Activated T-cell treated with anti-CD3 and anti-CD28 coated beads for 24 hours (primary cell): ENCODE measurements around the gene HPGDS.
A peak's percentile ranks its signal among the peaks of the same experiment; 100 is the strongest.
"Not testable (repeated sequence)": the region's sequence is repeated elsewhere in the genome, so short reads cannot be mapped to it uniquely, and the experiment has no call there.

ENCODE experiments used
- DNase-seq: peaks from one replicate; pipeline ENCODE4 v3.0.0-alpha.2; 2020; ENCODE audit warnings: low read depth

The HPGDS gene

DNA sequence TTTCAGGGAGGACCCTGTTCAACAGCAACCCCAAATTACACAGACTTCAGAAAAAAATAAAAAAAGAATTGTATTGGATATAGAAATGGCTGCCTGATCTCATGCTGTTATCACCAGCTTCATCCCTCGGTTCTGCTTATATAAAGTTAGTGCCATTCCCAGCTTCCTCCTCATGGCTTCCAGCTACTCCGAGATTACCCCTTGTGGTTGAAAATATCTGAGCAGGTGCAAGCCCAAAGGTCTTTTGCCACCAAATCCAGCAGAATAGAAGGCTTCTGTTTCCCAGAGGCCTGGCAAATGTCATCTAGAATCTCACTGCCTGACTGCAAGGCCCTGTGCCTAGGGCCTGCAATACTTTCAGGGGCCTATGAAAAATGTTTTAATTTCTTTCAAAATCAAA, 13.8 kb upstream of the HPGDS start:
- DNase-seq = no peak

DNA sequence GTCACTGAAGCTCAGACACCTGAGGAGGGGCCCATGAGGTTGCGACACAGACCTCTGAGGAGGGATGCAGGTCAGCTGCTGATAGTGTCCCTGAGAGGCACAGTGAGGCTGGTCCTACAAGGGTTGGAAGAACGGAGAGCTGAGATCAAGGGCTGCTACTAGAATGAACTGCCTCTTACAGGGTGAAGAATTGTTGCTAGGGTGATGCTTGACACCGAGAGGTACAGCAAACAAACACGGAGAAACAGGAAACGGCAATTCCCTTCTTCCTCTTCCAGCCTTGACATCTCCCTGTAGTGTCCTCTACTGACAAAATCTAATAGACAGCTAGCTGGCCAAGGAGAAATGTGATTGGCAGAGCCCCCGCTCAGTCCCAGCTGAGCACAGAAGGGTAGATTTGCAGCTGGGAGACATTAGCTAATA, 11.8 kb upstream of the HPGDS start:
- no peak for DNase-seq

DNA sequence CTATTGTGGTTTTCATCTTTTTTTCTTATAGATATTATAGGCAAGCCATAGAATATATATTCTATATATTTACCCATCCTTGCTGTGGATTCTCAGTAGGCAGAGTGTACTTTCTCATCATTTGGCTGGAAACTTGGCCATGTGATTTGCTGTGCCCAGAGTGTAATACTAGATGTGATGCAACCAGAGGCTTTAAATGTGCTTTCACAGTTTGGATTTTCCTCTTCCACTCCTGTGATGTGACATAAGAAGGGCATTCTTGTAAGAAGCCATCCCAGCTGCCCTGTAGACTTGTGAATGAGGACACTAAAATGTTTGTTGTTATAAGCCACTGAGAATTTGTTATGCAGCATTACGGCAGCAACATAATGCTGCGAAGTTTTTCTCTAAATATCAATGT, 10.4 kb upstream of the HPGDS start:
- no peak for DNase-seq

GRCh38 chr4:94352163-94352562, 9.5 kb upstream of the HPGDS start:
- DNase-seq = no peak

DNA sequence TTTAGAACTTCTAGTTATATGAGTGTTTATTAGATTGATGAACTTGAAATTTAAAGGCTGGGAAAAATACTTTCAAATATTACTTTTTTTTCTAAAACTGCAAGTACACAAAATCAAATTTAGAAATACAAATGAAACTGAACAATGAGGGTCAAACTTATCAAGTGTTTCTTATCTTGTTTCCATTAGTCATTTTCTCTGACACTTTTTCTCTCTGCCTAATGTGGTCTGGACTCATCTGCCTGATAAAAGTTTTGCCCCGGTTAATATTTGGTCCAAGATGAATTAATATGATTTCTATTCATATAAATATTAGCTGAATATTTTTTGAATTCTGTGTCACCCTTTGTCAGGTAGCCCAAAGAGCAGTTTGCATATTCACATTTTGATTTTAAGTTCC, 8.7 kb upstream of the HPGDS start:
- DNase-seq = no peak

DNA sequence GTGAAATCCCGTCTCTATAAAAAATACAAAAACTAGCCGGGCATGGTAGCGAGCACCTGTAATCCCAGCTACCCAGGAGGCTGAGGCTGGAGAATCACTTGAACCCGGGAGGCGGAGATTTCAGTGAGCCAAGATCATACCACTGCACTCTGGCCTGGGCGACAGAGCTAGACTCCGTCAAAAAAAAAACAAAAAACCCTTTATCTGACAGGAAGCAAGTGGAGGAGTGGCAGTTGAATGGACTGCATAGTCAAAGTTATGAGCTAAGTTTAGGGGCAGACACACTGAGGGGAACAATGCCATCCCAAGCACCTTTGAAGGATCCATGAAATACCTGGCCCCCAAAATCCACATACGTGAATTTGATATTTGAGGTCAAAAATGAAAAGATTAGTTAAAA, 7.5 kb upstream of the HPGDS start:
- DNase-seq = no peak

DNA sequence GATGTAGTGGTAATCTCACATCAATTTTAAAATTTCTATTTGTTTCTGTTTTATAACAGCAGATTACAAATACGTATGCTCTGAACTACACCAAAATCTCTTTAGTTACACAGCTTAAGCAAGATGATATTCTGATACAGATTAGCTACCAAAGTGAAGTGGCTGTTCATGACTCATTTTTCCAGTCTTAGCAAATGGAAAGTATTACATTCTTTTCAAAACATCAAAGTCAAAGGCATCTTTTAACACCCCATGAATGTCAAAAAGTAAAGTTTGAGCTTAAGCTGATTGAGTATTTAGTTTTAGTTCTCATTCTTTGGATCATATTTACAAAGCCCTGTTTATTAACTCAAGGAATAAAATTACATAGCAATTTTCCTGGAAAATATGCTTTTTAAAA, 6.6 kb upstream of the HPGDS start:
- DNase-seq = no peak

- DNase-seq = no peak
Measured at GRCh38 chr4:94348666-94349065, 6.0 kb upstream of the HPGDS start.

DNA sequence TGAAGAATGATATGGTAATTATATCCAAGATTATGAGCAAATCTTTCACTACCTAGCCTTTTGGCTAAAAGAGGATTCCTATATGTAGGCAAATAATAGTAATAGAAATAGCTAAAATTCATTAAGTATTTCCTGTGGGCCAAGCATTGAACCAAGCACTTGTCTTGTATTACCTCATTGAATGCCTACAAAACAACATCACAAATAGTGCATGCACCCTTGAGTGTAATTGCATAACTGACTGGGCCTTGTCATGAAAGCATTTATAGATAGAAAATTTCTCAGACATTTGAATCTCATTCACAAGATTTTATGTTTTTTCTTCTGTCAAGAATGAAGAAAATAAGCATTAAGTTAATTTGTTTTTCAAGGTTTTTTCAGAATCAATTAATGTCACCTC, 3.9 kb upstream of the HPGDS start:
- DNase-seq = no peak

DNA sequence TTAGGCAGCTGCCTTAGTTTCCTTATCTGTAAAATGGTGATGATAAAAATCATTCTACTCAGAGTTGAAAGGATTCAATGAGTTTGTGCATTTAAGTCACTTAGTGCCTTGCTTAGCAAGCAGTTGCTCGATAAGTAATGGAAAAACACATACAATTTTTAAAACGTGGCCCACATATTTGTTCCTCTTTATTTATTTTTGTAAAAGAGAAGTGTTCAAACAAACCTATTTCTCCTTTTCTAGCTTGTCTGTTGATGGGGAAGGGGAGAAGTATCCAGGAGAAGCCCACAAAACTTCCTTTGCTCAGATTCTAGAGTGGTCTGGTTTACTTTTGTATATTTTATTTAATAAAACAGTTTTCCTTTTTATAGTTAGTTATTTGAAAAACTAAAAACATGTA, 3.3 kb upstream of the HPGDS start:
- DNase-seq = no peak

- no peak for DNase-seq
Measured at GRCh38 chr4:94345266-94345665, 2.6 kb upstream of the HPGDS start.

DNA sequence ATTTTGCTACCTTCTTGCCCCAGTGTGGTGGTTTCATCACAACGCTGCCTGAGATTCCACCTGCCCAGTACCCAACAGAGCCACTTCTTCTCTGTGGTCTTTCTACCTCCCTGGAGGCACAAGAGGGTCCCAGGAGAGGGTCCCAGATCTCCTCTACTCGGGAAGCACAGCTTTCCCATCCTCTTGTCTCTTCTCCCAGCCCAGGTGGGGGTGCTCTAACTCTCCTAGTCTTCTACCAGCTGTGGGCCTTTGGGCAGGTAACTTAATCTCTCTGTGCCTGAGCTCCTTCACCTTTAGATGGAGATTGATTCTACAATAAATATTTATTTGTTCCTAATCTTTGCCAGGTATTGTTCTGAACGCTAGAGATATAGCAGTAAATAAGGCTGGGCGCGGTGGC, 1.8 kb upstream of the HPGDS start:
- DNase-seq = no peak

DNA sequence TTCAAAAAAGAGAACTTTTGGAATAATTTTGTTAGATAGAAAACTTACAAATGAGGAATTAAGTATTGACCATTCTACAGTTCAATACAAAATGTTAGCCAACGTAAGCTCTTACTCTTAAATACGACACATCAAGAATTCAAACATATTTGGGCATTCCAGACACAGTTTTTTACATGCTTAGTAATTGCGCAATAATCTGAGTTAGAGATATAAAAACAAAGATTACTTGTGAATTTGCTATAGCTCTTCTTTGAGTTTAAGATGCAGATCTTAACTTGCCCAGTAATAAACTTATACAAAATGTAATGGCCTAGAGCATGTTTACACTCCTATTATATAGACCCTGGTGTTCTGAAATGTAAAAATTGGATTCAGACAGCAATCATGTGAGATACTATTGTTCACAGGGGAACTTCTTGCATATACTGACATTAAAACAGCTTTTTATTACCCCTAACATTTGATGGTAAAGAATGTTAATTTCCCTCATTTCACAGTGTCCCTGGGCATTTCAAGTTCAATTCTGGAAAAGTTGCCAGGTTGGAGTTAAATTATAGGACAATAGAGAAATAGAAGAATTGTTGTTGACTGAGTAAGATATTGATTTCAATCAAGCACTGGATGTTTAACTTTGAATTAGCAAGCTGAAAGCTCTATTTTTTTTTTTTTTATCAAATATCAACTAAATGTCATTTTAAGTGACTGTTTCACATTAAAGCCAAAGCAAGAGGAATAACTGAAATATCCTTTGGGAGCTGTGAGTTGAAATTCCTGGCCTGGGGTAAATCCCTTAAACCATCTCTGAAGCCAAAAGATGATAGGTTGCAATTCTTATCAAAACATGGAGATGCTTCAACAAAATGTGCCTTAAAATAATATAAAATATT, 910 bp downstream of the HPGDS start:
- DNase-seq = no peak

DNA sequence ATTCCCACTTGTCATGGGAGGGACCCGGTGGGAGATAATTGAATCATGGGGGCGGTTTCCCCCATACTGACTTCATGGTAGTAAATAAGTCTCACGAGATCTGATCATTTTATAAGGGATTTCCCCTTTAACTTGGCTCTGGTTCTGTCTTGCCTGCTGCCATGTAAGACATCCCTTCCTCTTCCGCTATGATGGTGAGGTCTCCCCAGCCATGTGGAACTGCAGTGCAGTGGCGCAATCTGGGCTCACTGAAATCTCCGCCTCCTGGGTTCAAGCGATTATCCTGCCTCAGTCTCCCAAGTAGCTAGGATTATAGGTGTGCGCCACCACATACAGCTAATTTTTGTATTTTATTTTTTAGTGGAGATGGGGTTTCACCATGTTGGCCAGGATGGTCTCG, 2.9 kb downstream of the HPGDS start:
- DNase-seq = peak; percentile 4

- DNase-seq = no peak
Measured at GRCh38 chr4:94338681-94339351, 3.8 kb downstream of the HPGDS start.

DNA sequence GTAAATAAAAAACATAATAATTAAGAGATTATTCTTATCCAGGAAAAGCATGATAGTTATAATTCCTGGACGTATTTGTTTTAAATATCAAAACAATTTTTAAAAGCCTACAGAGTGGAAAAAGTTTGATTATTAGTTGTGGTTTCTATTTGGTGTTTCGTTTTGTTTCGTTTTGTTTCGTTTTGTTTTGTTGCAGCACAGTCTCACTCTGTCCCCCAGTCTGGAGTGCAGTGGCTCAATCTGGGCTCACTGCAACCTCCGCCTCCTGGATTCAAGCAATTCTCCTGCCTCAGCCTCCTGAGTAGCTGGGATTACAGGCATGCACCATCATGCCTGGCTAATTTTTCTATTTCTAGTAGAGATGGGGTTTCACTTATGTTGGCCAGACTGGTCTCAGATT, 5.8 kb downstream of the HPGDS start:
- DNase-seq = not testable (repeated sequence)

DNA sequence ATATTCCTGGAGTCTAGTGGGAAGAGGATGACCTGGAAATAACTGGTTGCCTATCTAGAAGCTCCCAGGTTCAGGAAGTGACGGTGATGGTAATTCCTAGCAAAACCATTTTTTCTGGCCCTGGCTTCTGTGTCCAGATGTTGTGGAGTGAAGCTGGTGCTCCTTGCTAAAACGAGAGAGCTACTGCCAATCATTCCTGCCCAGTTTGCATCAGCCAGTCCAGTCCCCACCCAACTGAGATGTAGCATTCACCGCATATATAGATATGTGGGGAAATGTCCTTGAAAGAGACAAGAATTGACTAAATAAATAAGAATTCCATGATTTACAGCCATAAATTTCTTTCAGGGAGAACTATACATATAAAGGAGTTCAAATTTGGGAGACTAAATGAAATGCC, 6.3 kb downstream of the HPGDS start:
- no peak for DNase-seq

DNA sequence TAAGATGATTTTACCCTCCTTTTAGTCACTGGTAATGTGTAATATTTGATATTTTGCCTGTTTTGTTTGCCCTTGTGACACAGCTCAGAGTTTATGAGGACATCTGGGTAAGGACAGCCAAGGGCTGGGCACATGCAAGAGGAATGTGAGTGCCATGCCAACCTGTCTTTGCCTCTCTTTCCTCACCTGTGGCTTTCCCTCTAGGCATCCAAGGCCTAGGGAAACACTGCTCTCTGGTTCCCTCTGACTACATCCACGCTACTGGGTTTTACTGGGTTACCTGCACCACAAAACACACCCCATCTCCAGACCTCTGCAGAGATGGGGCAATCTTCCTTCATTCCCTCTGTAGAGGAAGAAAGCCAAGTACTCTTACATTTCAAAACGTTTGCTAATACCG, 7.7 kb downstream of the HPGDS start:
- no peak for DNase-seq

DNA sequence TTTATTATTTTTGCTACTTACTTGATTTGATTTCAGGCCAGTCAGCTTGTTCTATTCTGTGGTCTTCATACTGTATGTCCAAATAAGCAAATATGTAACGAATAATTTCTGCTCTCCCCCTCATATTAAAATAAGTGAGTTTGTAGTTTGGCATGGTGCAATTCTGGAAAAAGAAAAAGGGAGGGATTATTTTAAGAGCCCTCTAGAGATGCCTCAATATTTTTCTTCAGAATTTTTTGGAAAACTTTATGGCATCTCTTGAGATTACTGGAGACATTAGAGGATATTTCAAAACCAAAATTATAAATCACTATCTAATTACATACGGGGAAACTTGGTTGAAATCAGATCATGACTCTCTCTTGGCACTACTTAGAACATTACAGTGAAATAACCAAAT, 8.2 kb downstream of the HPGDS start:
- no peak for DNase-seq

DNA sequence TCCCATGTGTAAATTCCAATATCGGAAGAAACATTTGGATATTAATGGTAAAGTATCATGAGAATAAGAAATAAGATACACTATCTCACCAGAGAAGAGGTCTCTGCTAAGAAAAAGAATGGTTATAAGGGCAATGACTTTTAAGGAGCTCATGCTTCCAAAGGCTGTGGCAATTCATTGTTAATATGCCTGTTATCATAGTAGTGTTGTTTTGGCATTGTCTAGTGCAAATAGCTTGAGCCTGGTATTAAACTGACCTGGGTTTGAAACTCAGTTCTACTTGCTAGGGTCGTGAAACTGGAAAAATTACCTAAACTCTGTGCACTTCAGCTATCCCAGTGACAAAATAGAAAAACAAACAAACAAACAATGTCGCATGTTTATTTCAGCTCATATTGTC, 8.8 kb downstream of the HPGDS start:
- no peak for DNase-seq

- DNase-seq = no peak
Measured at GRCh38 chr4:94332983-94333590, 9.5 kb downstream of the HPGDS start.

GRCh38 chr4:94329933-94330332, 12.7 kb downstream of the HPGDS start:
- no peak for DNase-seq

DNA sequence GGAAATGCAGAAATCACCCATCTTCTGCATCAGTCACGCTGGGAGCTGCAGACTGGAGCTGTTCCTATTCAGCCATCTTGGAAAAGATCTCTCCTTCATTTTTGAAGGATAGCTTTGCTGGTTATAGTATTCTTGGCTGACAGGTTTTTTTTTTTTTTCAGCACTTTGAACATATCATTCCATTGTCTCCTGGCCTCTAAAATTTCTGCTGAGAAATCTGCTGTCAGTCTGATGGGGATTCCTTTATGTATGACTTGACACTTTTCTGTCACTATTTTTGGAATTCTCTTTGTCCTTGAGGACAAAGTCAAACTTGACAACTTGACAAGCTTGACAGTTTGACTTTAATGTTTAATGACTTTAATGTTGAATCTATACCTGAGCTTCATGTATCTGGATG, 16.8 kb downstream of the HPGDS start:
- no peak for DNase-seq
